ENCODE measurements around the gene HOXB6.

GRCh38 chr17:48601539-48602425, 3.0 kb downstream of the HOXB6 start:
- TF ChIP-seq CTCF (IDR thresholded peaks at IDR 0.05) (no peak), EZH2 (IDR thresholded peaks at IDR 0.05) (peak; percentile 97), EZH2phosphoT487 (IDR thresholded peaks at IDR 0.05) (no peak)
